GM04504 (cell line): ENCODE data around the gene CHD2.
A peak's percentile ranks its signal among the peaks of the same experiment; 100 is the strongest.

Experiments
- DNase-seq: peaks from one replicate; pipeline ENCODE4 v3.0.0-alpha.2; 2012; ENCODE audit warnings: low read depth

Gene CHD2

GRCh38 chr15:92932946-92933649, 33.0 kb downstream of the CHD2 start:
- DNase-seq, result no peak

GRCh38 chr15:92933831-92934230, 33.7 kb downstream of the CHD2 start:
- DNase-seq, result no peak

GRCh38 chr15:92934716-92935115, 34.6 kb downstream of the CHD2 start:
- no peak for DNase-seq

- DNase-seq, result no peak
Measured at GRCh38 chr15:92936138-92936537, 36.0 kb downstream of the CHD2 start.

GRCh38 chr15:92936693-92937092, 36.6 kb downstream of the CHD2 start:
- no peak for DNase-seq

- DNase-seq, result no peak
Measured at GRCh38 chr15:92937901-92938300, 37.8 kb downstream of the CHD2 start.

GRCh38 chr15:92938387-92938786, 38.3 kb downstream of the CHD2 start:
- no peak for DNase-seq

- no peak for DNase-seq
Measured at GRCh38 chr15:92941668-92942067, 41.5 kb downstream of the CHD2 start.

- DNase-seq, result no peak
Measured at GRCh38 chr15:92942706-92943105, 42.6 kb downstream of the CHD2 start.

- DNase-seq, result no peak
Measured at GRCh38 chr15:92943581-92943980, 43.5 kb downstream of the CHD2 start.

- no peak for DNase-seq
Measured at GRCh38 chr15:92944946-92945521, 44.9 kb downstream of the CHD2 start.

GRCh38 chr15:92947071-92947730, 47.1 kb downstream of the CHD2 start:
- no peak for DNase-seq

- DNase-seq, result no peak
Measured at GRCh38 chr15:92949604-92950249, 49.6 kb downstream of the CHD2 start.

- DNase-seq, result no peak
Measured at GRCh38 chr15:92951800-92952457, 51.8 kb downstream of the CHD2 start.

- no peak for DNase-seq
Measured at GRCh38 chr15:92952458-92952850, 52.3 kb downstream of the CHD2 start.

- no peak for DNase-seq
Measured at GRCh38 chr15:92953566-92953965, 53.4 kb downstream of the CHD2 start.

- no peak for DNase-seq
Measured at GRCh38 chr15:92954002-92954401, 53.9 kb downstream of the CHD2 start.

GRCh38 chr15:92954578-92954977, 54.5 kb downstream of the CHD2 start:
- DNase-seq, result no peak

- DNase-seq, result no peak
Measured at GRCh38 chr15:92955706-92956105, 55.6 kb downstream of the CHD2 start.

- peak; percentile 25 for DNase-seq
Measured at GRCh38 chr15:92958105-92958504, 58.0 kb downstream of the CHD2 start.

- no peak for DNase-seq
Measured at GRCh38 chr15:92959219-92959618, 59.1 kb downstream of the CHD2 start.

- DNase-seq, result no peak
Measured at GRCh38 chr15:92960996-92961681, 61.0 kb downstream of the CHD2 start.
